ENCODE results near the gene KRTAP2-4.
A peak's percentile ranks its signal among the peaks of the same experiment; 100 is the strongest.
"Not testable (repeated sequence)": the region's sequence is repeated elsewhere in the genome, so short reads cannot be mapped to it uniquely, and the experiment has no call there.

The KRTAP2-4 gene

GRCh38 chr17:41069031-41069430, 3.4 kb upstream of the KRTAP2-4 start:
- no peak for DNase-seq

GRCh38 chr17:41067281-41067680, 1.6 kb upstream of the KRTAP2-4 start:
- DNase-seq = no peak

GRCh38 chr17:41065016-41065689, 526 bp downstream of the KRTAP2-4 start:
- DNase-seq = not testable (repeated sequence)

DNA sequence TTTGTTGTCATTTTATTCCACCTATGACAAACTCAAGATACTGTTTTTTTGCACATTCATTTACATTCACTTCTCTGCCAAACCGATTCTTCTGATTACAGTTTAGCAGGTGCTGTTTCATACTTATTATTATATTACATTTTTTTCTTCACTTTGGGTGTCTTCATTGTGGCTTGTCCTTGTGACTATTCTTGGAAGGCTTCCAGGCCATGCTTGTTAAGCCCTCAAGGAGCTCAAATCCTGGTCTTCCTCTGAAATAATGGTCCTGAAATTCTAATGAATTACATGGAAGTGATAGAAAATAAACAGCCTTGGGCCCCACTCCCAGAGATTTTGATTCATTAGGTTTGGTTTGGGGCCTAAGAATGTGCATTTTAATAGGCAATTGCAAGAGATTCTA, 1.4 kb downstream of the KRTAP2-4 start:
- DNase-seq = no peak

GRCh38 chr17:41063449-41063848, 2.2 kb downstream of the KRTAP2-4 start:
- no peak for DNase-seq

DNA sequence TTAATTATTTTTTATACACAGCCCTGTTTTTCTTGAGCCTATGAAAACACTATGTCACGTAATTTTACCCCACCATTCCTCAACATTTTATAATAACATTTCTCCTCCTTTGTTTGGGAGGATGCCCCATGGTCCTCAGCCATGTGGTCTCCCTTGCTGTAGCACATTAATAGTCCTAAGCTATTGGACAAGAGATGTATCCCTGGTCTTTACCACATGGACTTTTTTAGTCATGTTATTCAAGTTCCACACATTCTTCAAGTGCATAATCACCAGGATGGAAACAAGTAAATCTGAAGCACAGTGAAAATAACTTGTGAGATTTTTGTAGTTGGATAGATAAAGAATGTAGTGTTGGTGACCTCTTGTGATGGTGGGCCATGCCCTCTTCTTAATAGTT, 3.7 kb downstream of the KRTAP2-4 start:
- DNase-seq = no peak

DNA sequence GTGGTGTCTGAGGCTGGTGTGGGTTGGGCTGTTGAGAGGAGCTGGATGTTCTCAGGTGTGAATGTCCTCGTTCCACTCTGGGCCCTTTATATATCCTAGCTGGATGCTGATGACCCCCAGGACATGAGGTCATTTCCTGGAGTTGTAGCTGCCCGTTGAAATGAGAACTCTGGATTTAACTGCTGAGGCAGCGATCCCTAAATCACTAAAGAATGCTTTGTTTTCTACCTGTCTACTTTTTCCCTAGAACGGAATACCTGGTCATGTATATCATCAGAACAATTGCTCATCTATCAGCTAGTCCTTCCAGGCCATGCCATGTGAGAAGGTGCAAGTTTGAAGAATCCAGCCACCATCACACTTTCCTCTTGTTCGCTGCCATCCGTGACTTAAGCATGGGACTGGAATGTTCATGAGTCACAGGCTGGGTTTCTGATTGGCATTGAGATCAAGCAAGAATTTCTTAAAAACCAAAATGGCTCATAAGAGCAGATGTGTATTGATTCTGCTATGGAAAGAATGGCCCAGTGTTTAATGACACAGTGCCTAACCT, 5.6 kb downstream of the KRTAP2-4 start, which contains the start of gene KRTAP2-3:
Gene KRTAP2-3 (minus strand): TSS at position 63 of the 553 bp plus-strand sequence. CDS start 64 bp downstream, outside the sequence.
- DNase-seq = no peak

DNA sequence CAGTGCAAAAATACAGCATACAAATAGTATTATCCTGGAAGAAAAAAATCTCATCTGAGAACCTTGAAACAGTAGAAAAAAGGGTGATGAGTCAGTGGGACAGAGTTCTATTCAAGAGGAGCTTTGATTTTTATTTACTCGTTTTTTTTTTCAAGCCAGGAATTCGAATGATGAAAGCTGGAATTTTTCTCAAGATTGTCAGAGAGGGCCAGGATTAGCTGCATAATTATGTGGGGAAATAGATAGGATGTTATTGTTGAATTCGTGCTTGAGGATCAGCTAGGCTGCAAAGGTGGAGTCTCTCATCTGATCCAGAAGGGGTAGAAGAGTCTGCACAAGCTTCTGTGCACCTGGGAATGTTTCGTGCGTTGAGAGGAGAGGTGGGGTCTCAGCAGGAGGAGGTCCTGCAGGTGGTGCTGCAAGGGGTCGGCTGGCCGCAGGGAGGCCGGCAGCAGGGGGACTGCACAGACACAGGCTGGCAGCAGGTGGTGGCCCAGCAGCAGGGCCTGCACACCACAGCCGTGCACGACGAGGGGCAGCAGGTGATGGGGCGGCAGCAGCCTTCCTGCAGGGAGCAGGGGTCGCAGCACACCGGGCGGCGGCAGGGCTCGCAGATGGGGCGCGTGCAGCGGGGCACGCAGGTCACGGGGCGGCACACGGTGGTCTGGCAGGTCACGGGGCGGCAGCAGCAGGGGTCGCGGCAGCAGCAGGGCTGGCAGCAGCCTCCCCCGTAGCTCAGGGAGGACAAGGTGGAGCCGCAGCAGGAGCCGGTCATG, 6.2 kb downstream of the KRTAP2-4 start:
- not testable (repeated sequence) for DNase-seq

- no peak for DNase-seq
Observed at GRCh38 chr17:41058741-41059140, 6.9 kb downstream of the KRTAP2-4 start.

GRCh38 chr17:41057547-41057946, 8.1 kb downstream of the KRTAP2-4 start:
- no peak for DNase-seq

- DNase-seq = not testable (repeated sequence)
Observed at GRCh38 chr17:41055130-41055529, 10.5 kb downstream of the KRTAP2-4 start, which contains the start of gene KRTAP2-2. KRTAP2-2 (minus strand) TSS chr17:41055230; CDS start chr17:41055211, 19 bp downstream.

DNA sequence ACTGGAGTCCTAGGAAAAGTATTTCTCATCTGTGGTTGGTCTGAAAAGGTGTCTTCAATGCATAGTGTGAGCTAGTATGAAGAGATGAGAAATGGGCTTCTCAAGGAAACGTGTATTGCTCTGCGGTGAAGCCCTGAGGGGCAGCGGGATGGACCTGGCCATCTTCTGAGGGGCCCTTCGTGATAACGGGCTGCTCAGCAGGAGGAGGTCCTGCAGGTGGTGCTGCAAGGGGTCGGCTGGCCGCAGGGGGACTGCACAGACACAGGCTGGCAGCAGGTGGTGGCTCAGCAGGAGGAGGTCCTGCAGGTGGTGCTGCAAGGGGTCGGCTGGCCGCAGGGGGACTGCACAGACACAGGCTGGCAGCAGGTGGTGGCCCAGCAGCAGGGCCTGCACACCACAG, 11.1 kb downstream of the KRTAP2-4 start:
- not testable (repeated sequence) for DNase-seq

- DNase-seq = no peak
Observed at GRCh38 chr17:41054025-41054424, 11.7 kb downstream of the KRTAP2-4 start.

- no peak for DNase-seq
Observed at GRCh38 chr17:41052566-41052965, 13.1 kb downstream of the KRTAP2-4 start.

DNA sequence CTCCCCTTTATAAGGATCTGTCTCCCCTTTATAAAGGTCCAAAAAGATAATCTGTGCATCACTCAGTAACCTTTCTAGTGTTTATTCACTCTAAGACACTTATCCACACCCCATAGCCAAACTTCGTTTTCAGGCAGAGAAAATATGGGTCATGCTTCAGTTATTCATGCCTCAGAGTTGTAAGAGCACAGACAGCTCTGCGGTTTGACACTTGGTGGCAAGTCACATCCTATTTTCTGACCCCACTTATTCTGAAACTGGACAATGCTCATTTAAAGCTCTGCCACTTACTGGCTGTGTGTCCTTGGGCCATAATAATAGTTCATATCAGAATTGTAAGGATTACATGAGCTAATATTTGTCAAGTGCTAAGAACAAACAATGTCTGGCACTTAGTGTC, 16.6 kb downstream of the KRTAP2-4 start:
- no peak for DNase-seq

- DNase-seq = no peak
Observed at GRCh38 chr17:41048441-41048840, 17.2 kb downstream of the KRTAP2-4 start.

- DNase-seq = not testable (repeated sequence)
Observed at GRCh38 chr17:41046735-41047465, 18.8 kb downstream of the KRTAP2-4 start, which contains the start of gene KRTAP2-1. KRTAP2-1 (minus strand) TSS chr17:41047316; CDS start chr17:41047267, 49 bp downstream.

DNA sequence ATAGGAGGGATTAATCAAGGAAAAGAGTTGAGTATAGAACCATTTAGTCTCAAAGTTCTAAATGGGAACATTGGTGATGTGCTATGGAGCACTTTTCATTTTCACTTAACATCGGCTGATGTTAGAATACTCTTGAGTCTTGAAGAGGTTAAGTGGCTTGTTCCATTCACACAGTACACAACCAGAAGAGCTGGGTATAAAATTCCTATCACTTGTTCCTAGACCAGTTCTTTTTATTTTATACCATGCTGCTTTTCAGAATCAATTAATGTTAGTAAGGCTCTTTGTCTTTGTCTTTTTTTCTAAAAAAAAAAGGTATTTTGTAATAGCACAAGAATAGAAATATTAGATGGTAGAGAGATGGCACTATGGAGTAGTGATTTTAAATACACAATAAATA, 22.7 kb downstream of the KRTAP2-4 start:
- no peak for DNase-seq

DNA sequence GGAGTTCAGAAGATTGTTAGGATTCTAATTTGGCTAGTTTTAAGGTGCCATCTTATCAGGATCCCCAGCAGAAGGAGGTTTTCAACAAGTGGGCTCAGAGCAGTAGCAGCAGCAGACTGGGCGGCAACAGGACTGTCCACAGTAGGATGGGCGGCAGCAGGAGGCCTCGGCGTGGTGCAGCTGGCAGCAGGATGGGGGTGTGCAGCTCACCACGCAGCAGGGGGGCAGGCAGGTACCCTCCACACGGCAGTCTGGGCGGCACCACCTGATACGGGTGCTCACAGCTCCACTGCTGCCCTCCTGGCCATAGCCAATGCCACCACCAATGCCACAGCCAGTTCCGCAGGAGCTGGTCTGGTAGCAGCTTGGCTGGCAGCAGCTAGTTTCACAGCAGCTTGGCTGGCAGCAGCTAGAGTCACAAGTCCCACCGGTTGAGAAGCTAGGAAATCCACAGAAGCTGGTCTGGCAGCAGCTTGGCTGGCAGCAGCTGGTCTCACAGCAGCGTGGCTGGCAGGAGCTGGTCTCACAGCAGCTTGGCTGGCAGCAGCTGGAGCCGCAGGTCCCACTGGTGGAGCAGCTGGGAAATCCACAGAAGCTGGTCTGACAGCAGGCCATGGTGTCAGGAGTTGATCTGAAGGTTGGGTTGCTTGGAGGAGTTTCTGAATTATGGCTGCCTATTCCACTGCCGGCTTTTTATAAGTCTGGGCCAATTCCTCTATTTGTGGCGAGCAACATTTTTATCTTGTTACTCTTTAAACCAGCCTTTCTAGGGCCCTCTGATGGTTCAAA, 24.7 kb downstream of the KRTAP2-4 start, which contains the start of gene KRTAP1-1:
Gene KRTAP1-1 (minus strand): TSS at position 668 of the 789 bp plus-strand sequence. CDS start 53 bp downstream, at position 615.
- not testable (repeated sequence) for DNase-seq

DNA sequence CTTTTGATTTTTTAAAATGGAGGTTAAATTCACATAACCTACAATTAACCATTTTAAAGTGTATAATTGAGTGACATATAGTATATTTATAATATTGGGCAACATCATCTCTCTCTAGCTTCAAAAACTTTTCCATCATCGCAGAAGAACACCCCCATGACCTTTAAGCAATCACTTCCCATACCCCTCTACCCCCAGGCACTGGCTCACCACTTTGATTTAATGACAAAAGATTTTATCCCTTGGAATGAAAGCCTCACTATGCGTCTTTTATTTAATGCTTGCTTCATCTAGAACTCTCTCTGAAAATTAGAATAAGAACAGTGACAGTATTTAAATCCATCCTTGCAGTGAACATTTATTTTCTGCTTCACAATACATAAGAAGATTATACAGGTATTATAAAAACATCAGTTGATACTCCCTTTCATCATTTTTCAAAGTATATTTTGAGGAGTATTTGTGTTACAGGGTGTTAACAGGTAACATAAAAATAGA, 27.8 kb downstream of the KRTAP2-4 start:
- no peak for DNase-seq

- DNase-seq = peak; percentile 42
Observed at GRCh38 chr17:41034346-41034935, 31.2 kb downstream of the KRTAP2-4 start, which contains the start of gene KRTAP1-3. KRTAP1-3 (minus strand) TSS chr17:41034874; CDS start chr17:41034821, 53 bp downstream.

Data from NCI-H510A treated with DMSO at 0.1 percent for 48 hours (cell line).